Lower leg skin (tissue), 3 donors: Measurements from ENCODE around the gene FBXO36.

ENCODE experiments used
- POLR2A ChIP-seq, 2 donors: fragments of 450-650 bp; IDR thresholded peaks; one replicate each; pipeline ENCODE4 v1.6.1; 2016 to 2017; ENCODE audit warnings: antibody characterized with exemption in 2 of 2, mild to moderate bottlenecking in 1 of 2, moderate library complexity in 1 of 2
- TF ChIP-seq, protein P1 (sequence below), 3 donors: fragments of 450-650 bp; IDR thresholded peaks; one replicate each; pipeline ENCODE4 v1.5.1; 2016; ENCODE audit warnings: antibody characterized with exemption in 3 of 3, mild to moderate bottlenecking in 3 of 3, moderate library complexity in 2 of 3

DNA sequence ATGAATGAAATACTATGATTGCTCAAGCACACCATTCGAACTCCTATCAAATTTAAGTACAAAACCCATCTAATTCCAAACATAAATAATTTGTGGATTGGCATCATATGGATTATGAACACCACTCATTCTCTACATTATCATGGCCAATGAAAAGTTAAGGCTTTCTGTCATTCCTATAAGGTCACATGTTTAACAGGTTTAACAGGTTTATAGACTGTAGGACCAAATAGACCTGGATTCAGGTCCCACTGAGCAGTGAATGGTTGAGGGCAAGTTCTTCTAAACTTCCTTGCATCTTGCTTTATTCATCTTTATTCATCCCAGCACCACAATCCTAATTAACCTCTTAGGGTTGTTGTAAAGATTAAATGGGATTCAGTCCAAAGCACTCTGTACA, 33.4 kb downstream of the FBXO36 start:
- TF ChIP-seq, protein P1, sequence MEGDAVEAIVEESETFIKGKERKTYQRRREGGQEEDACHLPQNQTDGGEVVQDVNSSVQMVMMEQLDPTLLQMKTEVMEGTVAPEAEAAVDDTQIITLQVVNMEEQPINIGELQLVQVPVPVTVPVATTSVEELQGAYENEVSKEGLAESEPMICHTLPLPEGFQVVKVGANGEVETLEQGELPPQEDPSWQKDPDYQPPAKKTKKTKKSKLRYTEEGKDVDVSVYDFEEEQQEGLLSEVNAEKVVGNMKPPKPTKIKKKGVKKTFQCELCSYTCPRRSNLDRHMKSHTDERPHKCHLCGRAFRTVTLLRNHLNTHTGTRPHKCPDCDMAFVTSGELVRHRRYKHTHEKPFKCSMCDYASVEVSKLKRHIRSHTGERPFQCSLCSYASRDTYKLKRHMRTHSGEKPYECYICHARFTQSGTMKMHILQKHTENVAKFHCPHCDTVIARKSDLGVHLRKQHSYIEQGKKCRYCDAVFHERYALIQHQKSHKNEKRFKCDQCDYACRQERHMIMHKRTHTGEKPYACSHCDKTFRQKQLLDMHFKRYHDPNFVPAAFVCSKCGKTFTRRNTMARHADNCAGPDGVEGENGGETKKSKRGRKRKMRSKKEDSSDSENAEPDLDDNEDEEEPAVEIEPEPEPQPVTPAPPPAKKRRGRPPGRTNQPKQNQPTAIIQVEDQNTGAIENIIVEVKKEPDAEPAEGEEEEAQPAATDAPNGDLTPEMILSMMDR (IDR thresholded peaks at IDR 0.05): no peak
- TF ChIP-seq POLR2A (IDR thresholded peaks at IDR 0.05): no peak
